Esophagus squamous epithelium (tissue), 5 donors: Measurements from ENCODE around the gene SELP. TPM values are rescaled to one million over a fixed set of nuclear protein-coding genes. Genes with fewer than 3 reads are reported as not detected.

Experiments
- DNase-seq: peaks from one replicate; lab custom pipeline; 2025; lab: John Stamatoyannopoulos, UW
- H3K27ac ChIP-seq, 4 donors: fragments of 200-600 bp; sonication (generic); one replicate each; pipeline ENCODE4 v1.5.1; 2016 to 2019; ENCODE audit warnings: mild to moderate bottlenecking in 1 of 4
- H3K27me3 ChIP-seq, 4 donors: fragments of 200-600 bp; sonication (generic); 1 replicate in 3 of 4; 2 replicates in 1 of 4; pipeline versions ENCODE4 v1.5.1 to v1.6.0; 2017 to 2021; ENCODE audit warnings: antibody characterized with exemption in 1 of 4
- H3K36me3 ChIP-seq, 3 donors: fragments of 200-600 bp; sonication (generic); one replicate each; pipeline ENCODE4 v1.5.1; 2016 to 2019
- H3K4me1 ChIP-seq, 3 donors: fragments of 200-600 bp; sonication (generic); one replicate each; pipeline ENCODE4 v1.5.1; 2017 to 2019
- H3K4me3 ChIP-seq, 4 donors: fragments of 200-600 bp; sonication (generic); 1 replicate in 3 of 4; 2 replicates in 1 of 4; pipeline ENCODE4 v1.5.1; 2016 to 2019; ENCODE audit warnings: mild to moderate bottlenecking in 2 of 4, moderate library complexity in 1 of 4
- H3K9me3 ChIP-seq, 3 donors: fragments of 200-600 bp; sonication (generic); one replicate each; pipeline ENCODE4 v1.5.1; 2016 to 2019
- CTCF ChIP-seq, 6 experiments: fragments of 450-650 bp in 4 of 6; fragments of 200-600 bp in 2 of 6; sonication (generic) in 2 of 6; IDR thresholded peaks; one replicate each; pipeline ENCODE4 v1.5.1; 2016 to 2019; ENCODE audit warnings: antibody characterized with exemption in 6 of 6, mild to moderate bottlenecking in 4 of 6, moderate library complexity in 4 of 6
- POLR2A ChIP-seq, 4 donors: fragments of 450-650 bp; IDR thresholded peaks; one replicate each; pipeline ENCODE4 v1.6.1; 2017; ENCODE audit warnings: antibody characterized with exemption in 4 of 4, mild to moderate bottlenecking in 4 of 4, moderate library complexity in 3 of 4
- WGBS, 2 donors: methylation state at CpG; one replicate each; pipeline ENCODE4 v1.1.5; 2018; 5-methylcytosine and 5-hydroxymethylcytosine counted together
- intact Hi-C: fragments of 100-400 bp; cut with DNase I; formaldehyde crosslinking; loops from one replicate; pipeline ENCODE4 v1.15.0; 2022
- total RNA-seq, 4 donors: library from RNA; depleted of rRNA; stranded (reverse); fragments of >200 nt; gene quantifications; one replicate each; pipeline ENCODE4 v1.1.0, GENCODE V29; 2016
- donor health status: DM: yes; HTN: yes; CAD: no.

SELP gene
- total RNA-seq, 4 donors from 2014 or later = 0.19 to 15.1 (median 3.1) TPM

- H3K4me1 ChIP-seq = no peaks in the 10 kb centered on the region
- intact Hi-C loops = no loop called here
- no peak for TF ChIP-seq CTCF (IDR thresholded peaks at IDR 0.05)
- no peak for TF ChIP-seq POLR2A (IDR thresholded peaks at IDR 0.05)
- H3K9me3 ChIP-seq = no peaks in the 10 kb centered on the region
- DNase-seq = no peak
- no peaks in the 10 kb centered on the region for H3K27me3 ChIP-seq
- H3K36me3 ChIP-seq = no peaks in the 10 kb centered on the region
- no peak overlapping the region for H3K4me3 ChIP-seq
- no peak overlapping the region for H3K27ac ChIP-seq
Observed at GRCh38 chr1:169647512-169647911, 17.6 kb upstream of the SELP start.

GRCh38 chr1:169644297-169644696 lies 14.4 kb upstream of the SELP start:
- no peaks in the 10 kb centered on the region for H3K9me3 ChIP-seq
- no peak overlapping the region for H3K27ac ChIP-seq
- intact Hi-C loops = no loop called here
- H3K36me3 ChIP-seq = no peaks in the 10 kb centered on the region
- no peaks in the 10 kb centered on the region for H3K4me1 ChIP-seq
- TF ChIP-seq POLR2A (IDR thresholded peaks at IDR 0.05) (no peak), CTCF (IDR thresholded peaks at IDR 0.05) (no peak)
- 29 to 52% methylated on average over 3 of the region's 3 CpGs for WGBS, 2 donors
- H3K4me3 ChIP-seq = no peak overlapping the region
- no peak for DNase-seq
- H3K27me3 ChIP-seq = no peaks in the 10 kb centered on the region

DNA sequence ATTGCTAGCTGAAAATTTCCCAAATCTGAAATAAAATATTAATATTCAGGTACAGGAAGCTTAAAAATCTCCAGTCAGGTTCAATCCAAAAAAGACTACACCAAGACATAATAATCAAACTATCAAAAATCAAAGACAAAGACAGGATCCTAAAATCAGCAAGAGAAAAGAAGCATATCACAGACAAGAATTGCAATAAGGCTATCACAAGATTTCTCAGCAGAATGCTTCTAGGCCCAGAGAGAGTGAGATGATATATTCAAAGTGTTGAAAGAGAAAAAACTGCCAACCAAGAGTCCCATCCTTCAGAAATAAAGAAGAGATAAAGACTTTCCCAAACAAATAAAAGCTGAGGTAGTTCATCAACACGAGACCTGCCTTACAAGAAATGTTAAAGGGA lies 5.0 kb upstream of the SELP start:
- no peak overlapping the region for H3K27ac ChIP-seq
- H3K4me1 ChIP-seq = no peaks in the 10 kb centered on the region
- no peaks in the 10 kb centered on the region for H3K27me3 ChIP-seq
- DNase-seq = no peak
- intact Hi-C loops = no loop called here
- peaks cover 0 to 26% (median 10%) of the 10 kb centered on the region in 3 donors for H3K9me3 ChIP-seq
- H3K4me3 ChIP-seq = no peak overlapping the region
- H3K36me3 ChIP-seq = no peaks in the 10 kb centered on the region
- TF ChIP-seq POLR2A (IDR thresholded peaks at IDR 0.05) = no peak
- no peak for TF ChIP-seq CTCF (IDR thresholded peaks at IDR 0.05)
- 67 to 71% methylated on average over 1 of the region's 1 CpG for WGBS, 2 donors

DNA sequence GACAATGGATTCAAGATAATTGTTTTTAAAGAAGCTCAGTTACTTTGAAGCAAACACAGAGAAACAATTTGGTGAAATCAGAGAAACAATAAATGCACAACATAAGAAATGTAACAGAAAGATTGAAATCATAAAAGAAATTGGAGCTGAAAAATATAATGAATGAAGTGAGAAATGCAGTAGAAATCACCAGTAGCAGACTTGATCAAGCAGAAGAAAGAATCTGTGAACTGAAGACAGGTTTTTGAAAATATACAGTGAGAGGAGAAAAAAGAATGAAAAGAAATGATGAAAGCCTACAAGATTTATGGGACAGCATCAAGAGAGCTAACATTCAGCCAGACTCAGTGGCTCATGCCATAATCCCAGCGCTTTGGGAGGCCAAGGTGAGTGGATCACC lies 4.2 kb upstream of the SELP start:
- intact Hi-C loops = no loop called here
- DNase-seq = no peak
- no peak overlapping the region for H3K27ac ChIP-seq
- TF ChIP-seq POLR2A (IDR thresholded peaks at IDR 0.05) = no peak
- no peak for TF ChIP-seq CTCF (IDR thresholded peaks at IDR 0.05)
- H3K36me3 ChIP-seq = no peaks in the 10 kb centered on the region
- H3K4me3 ChIP-seq = no peak overlapping the region
- WGBS, 2 donors = 69 to 92% methylated on average over 1 of the region's 1 CpG
- H3K4me1 ChIP-seq = no peaks in the 10 kb centered on the region
- H3K9me3 ChIP-seq = peaks cover 0 to 26% (median 10%) of the 10 kb centered on the region in 3 donors
- H3K27me3 ChIP-seq = no peaks in the 10 kb centered on the region

DNA sequence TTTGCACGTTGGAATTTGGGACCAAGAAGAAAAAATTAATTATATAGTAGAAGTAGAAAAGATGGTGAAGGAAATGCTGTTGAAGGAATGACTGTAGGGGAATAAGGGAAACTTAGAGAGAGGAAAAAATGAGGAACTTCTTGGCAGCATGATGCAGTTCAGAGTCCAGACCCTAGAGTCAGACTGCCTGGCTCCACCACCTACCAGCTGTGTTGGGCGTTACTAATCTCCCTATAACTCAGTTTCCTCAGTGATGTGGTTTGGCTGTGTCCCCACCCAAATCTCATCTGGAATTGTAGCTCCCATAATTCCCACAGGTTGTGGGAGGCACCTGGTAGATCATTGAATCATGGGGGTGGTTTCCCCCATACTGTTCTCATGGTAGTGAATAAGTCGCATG lies 1.3 kb upstream of the SELP start:
- Histone ChIP-seq H3K9me3 (peaks cover 0 to 26% (median 10%) of the 10 kb centered on the region in 3 donors), H3K36me3 (no peaks in the 10 kb centered on the region), H3K27me3 (no peaks in the 10 kb centered on the region), H3K4me1 (no peaks in the 10 kb centered on the region), H3K4me3 (no peak overlapping the region), H3K27ac (no peak overlapping the region)
- intact Hi-C loops = no loop called here
- no peak for DNase-seq
- 61 to 70% methylated on average over 3 of the region's 3 CpGs for WGBS, 2 donors
- no peak for TF ChIP-seq CTCF (IDR thresholded peaks at IDR 0.05)
- no peak for TF ChIP-seq POLR2A (IDR thresholded peaks at IDR 0.05)
